ENCODE measurements around the gene MID2.

Gene MID2

GRCh38 chrX:107924136-107924746 is 98.6 kb downstream of the MID2 start:
- Histone ChIP-seq H3K79me2 (ENCODE audit: insufficient read depth, low read length) (no peaks in the 10 kb centered on the region), H3K9ac (ENCODE audit: low read depth, low read length, poor library complexity, severe bottlenecking) (no peak overlapping the region), H3K27me3 (ENCODE audit: insufficient read depth, low read length, poor library complexity, severe bottlenecking) (no peaks in the 10 kb centered on the region), H3K9me3 (ENCODE audit: insufficient read depth, low read depth, low read length) (no peaks in the 10 kb centered on the region), H3K9me2 (replicated peaks; ENCODE audit: low read depth, low read length) (no peaks in the 10 kb centered on the region), H2AFZ (ENCODE audit: low read length) (no peak overlapping the region), H3K4me3 (ENCODE audit: low read length, poor library complexity, severe bottlenecking) (no peak overlapping the region), H4K20me1 (ENCODE audit: insufficient read depth, low read length, poor library complexity, severe bottlenecking) (no peaks in the 10 kb centered on the region), H3K4me2 (ENCODE audit: low read depth, low read length, poor library complexity, severe bottlenecking) (no peak overlapping the region), H3K36me3 (ENCODE audit: insufficient read depth, low read length) (no peaks in the 10 kb centered on the region), H3K4me1 (ENCODE audit: insufficient read depth, low read length, poor library complexity, severe bottlenecking) (no peaks in the 10 kb centered on the region), H3F3A (ENCODE audit: low read depth) (no peaks in the 10 kb centered on the region)
- no peak for TF ChIP-seq CTCF (conservative IDR thresholded peaks at IDR 0.05; ENCODE audit: low read length)
- TF ChIP-seq EZH2phosphoT487 (IDR thresholded peaks at IDR 0.05; ENCODE audit: borderline replicate concordance): no peak

DNA sequence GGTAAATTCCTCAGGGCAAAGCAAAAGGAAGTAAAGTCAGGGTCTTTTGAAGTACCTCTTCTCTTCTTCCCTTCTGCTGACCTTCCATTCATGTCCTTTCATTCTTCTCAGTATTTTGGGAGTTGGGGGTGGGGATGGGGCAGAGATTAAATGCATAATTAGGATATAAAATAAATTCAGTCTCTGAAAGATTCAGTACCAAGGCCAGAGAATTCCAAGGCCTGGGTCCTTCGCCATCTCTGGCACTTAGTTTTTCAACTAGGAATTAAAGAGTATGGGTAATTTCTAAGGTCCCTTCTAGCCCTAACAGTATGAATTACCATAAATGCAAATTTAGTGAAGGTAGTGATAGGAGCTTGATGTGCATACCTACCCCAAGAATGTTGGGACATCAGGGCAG is 108.6 kb downstream of the MID2 start:
- Histone ChIP-seq H2AFZ (ENCODE audit: low read length) (no peak overlapping the region), H3K4me1 (ENCODE audit: insufficient read depth, low read length, poor library complexity, severe bottlenecking) (no peaks in the 10 kb centered on the region), H3K4me3 (ENCODE audit: low read length, poor library complexity, severe bottlenecking) (no peak overlapping the region), H3K9me2 (replicated peaks; ENCODE audit: low read depth, low read length) (no peaks in the 10 kb centered on the region), H3F3A (ENCODE audit: low read depth) (no peaks in the 10 kb centered on the region), H4K20me1 (ENCODE audit: insufficient read depth, low read length, poor library complexity, severe bottlenecking) (no peaks in the 10 kb centered on the region), H3K9me3 (ENCODE audit: insufficient read depth, low read depth, low read length) (no peaks in the 10 kb centered on the region), H3K79me2 (ENCODE audit: insufficient read depth, low read length) (no peaks in the 10 kb centered on the region), H3K27me3 (ENCODE audit: insufficient read depth, low read length, poor library complexity, severe bottlenecking) (no peaks in the 10 kb centered on the region), H3K9ac (ENCODE audit: low read depth, low read length, poor library complexity, severe bottlenecking) (no peak overlapping the region), H3K36me3 (ENCODE audit: insufficient read depth, low read length) (no peaks in the 10 kb centered on the region), H3K4me2 (ENCODE audit: low read depth, low read length, poor library complexity, severe bottlenecking) (no peak overlapping the region)
- TF ChIP-seq EZH2phosphoT487 (IDR thresholded peaks at IDR 0.05; ENCODE audit: borderline replicate concordance): no peak
- no peak for TF ChIP-seq CTCF (conservative IDR thresholded peaks at IDR 0.05; ENCODE audit: low read length)

- no peak for TF ChIP-seq EZH2phosphoT487 (IDR thresholded peaks at IDR 0.05; ENCODE audit: borderline replicate concordance)
- TF ChIP-seq CTCF (conservative IDR thresholded peaks at IDR 0.05; ENCODE audit: low read length): no peak
- Histone ChIP-seq H3K79me2 (ENCODE audit: insufficient read depth, low read length) (no peaks in the 10 kb centered on the region), H3K4me3 (ENCODE audit: low read length, poor library complexity, severe bottlenecking) (no peak overlapping the region), H3K4me2 (ENCODE audit: low read depth, low read length, poor library complexity, severe bottlenecking) (no peak overlapping the region), H3K9me2 (replicated peaks; ENCODE audit: low read depth, low read length) (no peaks in the 10 kb centered on the region), H4K20me1 (ENCODE audit: insufficient read depth, low read length, poor library complexity, severe bottlenecking) (no peaks in the 10 kb centered on the region), H3F3A (ENCODE audit: low read depth) (no peaks in the 10 kb centered on the region), H3K27me3 (ENCODE audit: insufficient read depth, low read length, poor library complexity, severe bottlenecking) (no peaks in the 10 kb centered on the region), H2AFZ (ENCODE audit: low read length) (no peak overlapping the region), H3K36me3 (ENCODE audit: insufficient read depth, low read length) (no peaks in the 10 kb centered on the region), H3K9ac (ENCODE audit: low read depth, low read length, poor library complexity, severe bottlenecking) (no peak overlapping the region), H3K9me3 (ENCODE audit: insufficient read depth, low read depth, low read length) (no peaks in the 10 kb centered on the region), H3K4me1 (ENCODE audit: insufficient read depth, low read length, poor library complexity, severe bottlenecking) (no peaks in the 10 kb centered on the region)
These were observed 109.5 kb downstream of the MID2 start for GRCh38 chrX:107935200-107935599.
